Measurements from ENCODE around the gene OGFOD1. TPM values are rescaled to one million over a fixed set of nuclear protein-coding genes. Genes with fewer than 3 reads are reported as not detected.

The OGFOD1 gene
- total RNA-seq, 1 experiment from 2014 or later: 51.6 TPM

DNA sequence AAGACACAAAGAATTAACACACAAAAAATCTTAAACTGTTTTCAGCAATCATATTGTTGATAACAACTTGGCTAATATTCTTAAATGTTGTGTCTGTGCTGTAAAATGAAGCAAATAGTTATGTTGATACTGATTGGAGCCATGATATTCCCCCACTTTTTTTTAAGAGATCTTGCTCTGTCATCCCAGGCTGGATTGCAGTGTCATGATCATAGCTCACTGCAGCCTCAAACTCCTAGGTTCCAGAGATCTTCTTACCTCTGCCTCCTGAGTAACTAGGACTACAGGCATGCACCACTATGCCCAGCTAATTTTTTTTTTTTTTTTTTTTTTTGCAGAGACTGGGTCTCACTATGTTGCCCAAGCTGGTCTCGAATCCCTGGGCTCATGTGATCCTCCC, 42.5 kb downstream of the OGFOD1 start:
- ChIA-PET RAD21 (ENCODE audit: low non-redundant PET in 1 of 2, low total read pairs in 2 of 2, uncharacterized antibody in 2 of 2, unreplicated experiment in 2 of 2) (no interaction called here), CTCF (interaction anchor here (0.6 kb wide), 1 partner anchor 95 kb away, joined by 3 read pairs; no protein-coding TSS in a partner anchor), POLR2A (no interaction called here)
- no peak overlapping the region for H3K4me3 ChIP-seq (replicated peaks in 1 of 2; ENCODE audit: low read depth in 1 of 2, low read length in 2 of 2)
- H3K4me2 ChIP-seq (ENCODE audit: low read length): no peak overlapping the region
- H3K9ac ChIP-seq (ENCODE audit: low read length): no peak overlapping the region
- H3K27ac ChIP-seq (ENCODE audit: low read depth, low read length): no peak overlapping the region
- H3K9me3 ChIP-seq (ENCODE audit: control insufficient read depth in 1 of 2, insufficient read depth in 1 of 2, low read depth in 1 of 2, low read length in 2 of 2): no peaks in the 10 kb centered on the region
- ATAC-seq (no peak), DNase-seq (ENCODE audit: low read depth, low spot score) (no peak)
- no peaks in the 10 kb centered on the region for H3K27me3 ChIP-seq (ENCODE audit: insufficient read depth, low read length)
- no peaks in the 10 kb centered on the region for H4K20me1 ChIP-seq (ENCODE audit: insufficient read depth)
- no peak for TF ChIP-seq JUND (IDR thresholded peaks at IDR 0.05)
- no peak for TF ChIP-seq CBX3 (IDR thresholded peaks at IDR 0.05; ENCODE audit: low read depth)
- no peak for TF ChIP-seq CTCF (IDR thresholded peaks at IDR 0.05 in 2 of 3, conservative IDR thresholded peaks at IDR 0.05 in 1 of 3; ENCODE audit: borderline replicate concordance in 1 of 3, insufficient read depth in 1 of 3, low read depth in 2 of 3, low read length in 2 of 3)
- TF ChIP-seq EZH2 (IDR thresholded peaks at IDR 0.05): no peak
- TF ChIP-seq, protein P1, sequence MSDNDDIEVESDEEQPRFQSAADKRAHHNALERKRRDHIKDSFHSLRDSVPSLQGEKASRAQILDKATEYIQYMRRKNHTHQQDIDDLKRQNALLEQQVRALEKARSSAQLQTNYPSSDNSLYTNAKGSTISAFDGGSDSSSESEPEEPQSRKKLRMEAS (IDR thresholded peaks at IDR 0.05): no peak
- TF ChIP-seq SP1 (IDR thresholded peaks at IDR 0.05; ENCODE audit: low read depth): no peak
- TF ChIP-seq YY1 (IDR thresholded peaks at IDR 0.05; ENCODE audit: extremely low read depth, insufficient replicate concordance, low read depth, low read length): no peak
- TF ChIP-seq ZBTB33 (IDR thresholded peaks at IDR 0.05; ENCODE audit: extremely low read depth, insufficient replicate concordance, low read length): no peak
- no peak for TF ChIP-seq EGR1 (IDR thresholded peaks at IDR 0.05; ENCODE audit: low read depth)
- TF ChIP-seq ZNF274 (IDR thresholded peaks at IDR 0.05; ENCODE audit: low read depth, low read length): no peak
- no peak for TF ChIP-seq SIN3A (IDR thresholded peaks at IDR 0.05; ENCODE audit: low read depth)
- no peak for TF ChIP-seq EZH2phosphoT487 (IDR thresholded peaks at IDR 0.05; ENCODE audit: borderline replicate concordance)
- no peak for TF ChIP-seq ATF3 (IDR thresholded peaks at IDR 0.05)
- TF ChIP-seq POLR2A (IDR thresholded peaks at IDR 0.05; ENCODE audit: borderline replicate concordance, extremely low read depth, insufficient read depth, insufficient read length): no peak
- no peak for TF ChIP-seq FOSL1 (IDR thresholded peaks at IDR 0.05; ENCODE audit: low read depth)
- TF ChIP-seq CEBPB (IDR thresholded peaks at IDR 0.05; ENCODE audit: low read depth): no peak
- TF ChIP-seq TCF7L2 (IDR thresholded peaks at IDR 0.05; ENCODE audit: borderline replicate concordance, extremely low read depth, insufficient read depth, insufficient read length): no peak
- H2AFZ ChIP-seq (ENCODE audit: low read depth, low read length, poor library complexity, severe bottlenecking): no peak overlapping the region
- H3K4me1 ChIP-seq (ENCODE audit: control insufficient read depth in 1 of 2, insufficient read depth in 2 of 2, low read length in 2 of 2): no peaks in the 10 kb centered on the region
- peaks cover 4 to 9% of the 10 kb centered on the region in 2 experiments; a peak in 1 of 4 replicates for H3K36me3 ChIP-seq (ENCODE audit: control insufficient read depth in 1 of 2, insufficient read depth in 2 of 2, low read length in 2 of 2)
- no peaks in the 10 kb centered on the region for H3K79me2 ChIP-seq (ENCODE audit: insufficient read depth, low read length)
- BruUV-seq (replicated peaks): no TSS peak
- H3K9me2 ChIP-seq (ENCODE audit: insufficient read depth): no peaks in the 10 kb centered on the region
- intact Hi-C loops (cut with micrococcal nuclease): no loop called here

Data from HCT116 (cell line).